GM12878 (cell line): ENCODE data around the gene FBXL19. TPM values are rescaled to one million over a fixed set of nuclear protein-coding genes. Genes with fewer than 3 reads are reported as not detected.

Experiments
- ASH2L ChIP-seq: fragments of 300-600, 200-600 bp; sonication (generic); IDR thresholded peaks from 2 replicates; pipeline ENCODE4 v1.6.1; 2017; ENCODE audit warnings: low read depth, mild to moderate bottlenecking, borderline replicate concordance
- JUNB ChIP-seq: IDR thresholded peaks from 2 replicates; pipeline ENCODE4 v1.6.1; 2016; ENCODE audit warnings: antibody characterized with exemption, mild to moderate bottlenecking
- KLF5 ChIP-seq: fragments of 450-650 bp; IDR thresholded peaks from 2 replicates; pipeline ENCODE4 v1.6.1; 2014; ENCODE audit warnings: mild to moderate bottlenecking; ENCODE audit not compliant: partially characterized antibody
- LARP7 ChIP-seq: fragments of 450-650 bp; IDR thresholded peaks from 2 replicates; pipeline ENCODE4 v1.6.1; 2017; ENCODE audit warnings: mild to moderate bottlenecking
- MTA3 ChIP-seq: IDR thresholded peaks from 2 replicates; pipeline ENCODE4 v1.6.1; 2012; ENCODE audit warnings: low read length, inconsistent platforms, borderline replicate concordance
- PML ChIP-seq: IDR thresholded peaks from 2 replicates; pipeline ENCODE4 v1.6.1; 2012; ENCODE audit warnings: low read length, inconsistent platforms
- POU2F2 ChIP-seq: IDR thresholded peaks from 3 replicates; pipeline ENCODE4 v1.6.1; 2011; ENCODE audit warnings: low read depth, mild to moderate bottlenecking, low read length, borderline replicate concordance
- RUNX3 ChIP-seq: IDR thresholded peaks from 2 replicates; pipeline ENCODE4 v1.6.1; 2012; ENCODE audit warnings: low read length, inconsistent platforms
- SP1 ChIP-seq: IDR thresholded peaks from one replicate; pipeline ENCODE4 v1.6.1; 2011; ENCODE audit warnings: low read depth, low read length
- SUPT20H ChIP-seq: IDR thresholded peaks from 2 replicates; pipeline ENCODE4 v1.6.1; 2011; ENCODE audit warnings: low read depth, mild to moderate bottlenecking, low read length, moderate library complexity, borderline replicate concordance; ENCODE audit not compliant: control insufficient read depth
- TAF1 ChIP-seq: IDR thresholded peaks from 2 replicates; pipeline ENCODE4 v1.6.1; 2011; ENCODE audit warnings: mild to moderate bottlenecking, low read depth, low read length, borderline replicate concordance
- ZNF207 ChIP-seq: fragments of 450-650 bp; IDR thresholded peaks from 2 replicates; pipeline ENCODE4 v1.6.1; 2014; ENCODE audit warnings: antibody characterized with exemption, mild to moderate bottlenecking, borderline replicate concordance
- ZNF217 ChIP-seq: fragments of 450-650 bp; IDR thresholded peaks from 2 replicates; pipeline ENCODE4 v1.6.1; 2017; ENCODE audit warnings: antibody characterized with exemption, mild to moderate bottlenecking
- polyA plus RNA-seq, 11 experiments: library from polyadenylated mRNA; depleted of rRNA in 4 of 11; unstranded in 6 of 11; stranded (reverse) in 5 of 11; fragments of >200 nt; fragmentation: Nextera tagmentation in 4 of 11; fragmentation: Illumina TruSeq in 1 of 11; extraction: Ambion mirVana in 4 of 11; extraction: Trizol in 1 of 11; gene quantifications; 1 replicate in 1 of 11; 2 replicates in 10 of 11; pipeline versions ENCODE4 v1.2.1 to v1.2.3, GENCODE V29; 2011 to 2016; ENCODE audit warnings: inconsistent platforms in 2 of 11, missing spikeins in 2 of 11, low read depth in 1 of 11
- total RNA-seq, 4 experiments: library from RNA; depleted of rRNA in 3 of 4; stranded (reverse); fragments of >200 nt in 3 of 4; fragmentation: Illumina TruSeq in 1 of 4; extraction: Trizol in 1 of 4; gene quantifications; 2 replicates each; pipeline versions ENCODE4 v1.2.1 to v1.2.3, GENCODE V29; 2013 to 2021
- TF ChIP-seq, protein P1 (sequence below): IDR thresholded peaks from 2 replicates; pipeline ENCODE4 v1.6.1; 2012; ENCODE audit warnings: low read depth, low read length, improper control_type of control experiment
- TF ChIP-seq, protein P2 (sequence below): IDR thresholded peaks from 2 replicates; pipeline ENCODE4 v1.6.1; 2012; ENCODE audit warnings: improper control_type of control experiment, low read depth, low read length; ENCODE audit not compliant: insufficient replicate concordance
- TF ChIP-seq, protein P3 (sequence below): fragments of 450-650 bp; IDR thresholded peaks from 2 replicates; pipeline ENCODE4 v1.6.1; 2017; ENCODE audit warnings: mild to moderate bottlenecking
- TF ChIP-seq, protein P4 (sequence below): fragments of 450-650 bp; IDR thresholded peaks from 2 replicates; pipeline ENCODE4 v1.6.1; 2016; ENCODE audit warnings: mild to moderate bottlenecking
- TF ChIP-seq, protein P5 (sequence below): fragments of 450-650 bp; conservative IDR thresholded peaks from 2 replicates; pipeline ENCODE4 v1.6.1; 2017; ENCODE audit warnings: mild to moderate bottlenecking, moderate library complexity

Gene FBXL19
- total and polyA plus RNA-seq, 10 of the 15 experiments (the other 5 are each of a cell fraction or from before 2014, with no cell fraction given), result 0.02 to 32.1 (median 6.8) TPM; not detected in 1

DNA sequence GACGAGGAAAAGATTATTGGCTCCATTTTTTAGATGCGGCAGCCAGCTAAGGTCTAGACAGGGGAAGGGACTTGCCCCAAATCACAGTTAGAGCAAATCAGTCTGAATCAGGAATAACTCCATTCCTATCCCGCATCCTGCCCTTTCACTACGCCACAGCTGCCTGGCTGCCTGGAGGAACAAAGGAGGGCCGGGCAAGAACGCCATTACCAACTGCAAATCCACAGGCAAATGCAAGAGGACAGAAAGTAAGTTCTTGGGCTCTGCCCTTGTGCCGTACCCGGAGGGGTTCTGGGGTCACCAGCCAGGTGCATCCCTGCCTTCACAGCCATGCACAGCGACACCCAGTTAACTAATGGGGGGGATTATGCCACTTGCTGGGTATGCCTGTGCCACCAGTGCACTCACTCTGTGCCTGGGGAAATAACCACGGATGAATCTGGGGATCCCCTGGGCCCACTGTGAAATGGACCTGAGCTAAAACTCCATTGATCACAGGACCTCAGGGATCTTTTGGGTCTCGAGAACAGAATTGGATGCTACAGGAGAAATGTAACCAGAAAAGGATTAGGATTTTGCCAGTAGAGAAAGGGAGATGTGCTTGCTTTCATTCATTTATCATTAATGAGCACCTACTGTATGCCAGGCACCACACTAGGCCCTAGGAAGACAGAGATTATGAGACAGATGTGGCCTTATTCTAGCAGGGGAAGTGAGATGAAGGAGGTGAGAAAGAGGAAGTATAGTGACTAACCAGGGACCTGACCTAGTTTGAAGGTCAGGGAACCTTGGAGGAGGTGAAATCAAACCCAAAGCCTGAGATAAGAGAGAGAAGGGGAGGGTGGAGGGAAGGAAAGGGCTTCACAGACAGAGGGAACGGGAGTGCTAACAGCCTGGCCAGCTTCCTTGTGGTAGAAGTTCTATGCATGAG is 47.2 kb upstream of the FBXL19 start (continued):
- TF ChIP-seq, protein P1, sequence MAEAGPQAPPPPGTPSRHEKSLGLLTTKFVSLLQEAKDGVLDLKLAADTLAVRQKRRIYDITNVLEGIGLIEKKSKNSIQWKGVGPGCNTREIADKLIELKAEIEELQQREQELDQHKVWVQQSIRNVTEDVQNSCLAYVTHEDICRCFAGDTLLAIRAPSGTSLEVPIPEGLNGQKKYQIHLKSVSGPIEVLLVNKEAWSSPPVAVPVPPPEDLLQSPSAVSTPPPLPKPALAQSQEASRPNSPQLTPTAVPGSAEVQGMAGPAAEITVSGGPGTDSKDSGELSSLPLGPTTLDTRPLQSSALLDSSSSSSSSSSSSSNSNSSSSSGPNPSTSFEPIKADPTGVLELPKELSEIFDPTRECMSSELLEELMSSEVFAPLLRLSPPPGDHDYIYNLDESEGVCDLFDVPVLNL, result no peak
- TF ChIP-seq, protein P2, sequence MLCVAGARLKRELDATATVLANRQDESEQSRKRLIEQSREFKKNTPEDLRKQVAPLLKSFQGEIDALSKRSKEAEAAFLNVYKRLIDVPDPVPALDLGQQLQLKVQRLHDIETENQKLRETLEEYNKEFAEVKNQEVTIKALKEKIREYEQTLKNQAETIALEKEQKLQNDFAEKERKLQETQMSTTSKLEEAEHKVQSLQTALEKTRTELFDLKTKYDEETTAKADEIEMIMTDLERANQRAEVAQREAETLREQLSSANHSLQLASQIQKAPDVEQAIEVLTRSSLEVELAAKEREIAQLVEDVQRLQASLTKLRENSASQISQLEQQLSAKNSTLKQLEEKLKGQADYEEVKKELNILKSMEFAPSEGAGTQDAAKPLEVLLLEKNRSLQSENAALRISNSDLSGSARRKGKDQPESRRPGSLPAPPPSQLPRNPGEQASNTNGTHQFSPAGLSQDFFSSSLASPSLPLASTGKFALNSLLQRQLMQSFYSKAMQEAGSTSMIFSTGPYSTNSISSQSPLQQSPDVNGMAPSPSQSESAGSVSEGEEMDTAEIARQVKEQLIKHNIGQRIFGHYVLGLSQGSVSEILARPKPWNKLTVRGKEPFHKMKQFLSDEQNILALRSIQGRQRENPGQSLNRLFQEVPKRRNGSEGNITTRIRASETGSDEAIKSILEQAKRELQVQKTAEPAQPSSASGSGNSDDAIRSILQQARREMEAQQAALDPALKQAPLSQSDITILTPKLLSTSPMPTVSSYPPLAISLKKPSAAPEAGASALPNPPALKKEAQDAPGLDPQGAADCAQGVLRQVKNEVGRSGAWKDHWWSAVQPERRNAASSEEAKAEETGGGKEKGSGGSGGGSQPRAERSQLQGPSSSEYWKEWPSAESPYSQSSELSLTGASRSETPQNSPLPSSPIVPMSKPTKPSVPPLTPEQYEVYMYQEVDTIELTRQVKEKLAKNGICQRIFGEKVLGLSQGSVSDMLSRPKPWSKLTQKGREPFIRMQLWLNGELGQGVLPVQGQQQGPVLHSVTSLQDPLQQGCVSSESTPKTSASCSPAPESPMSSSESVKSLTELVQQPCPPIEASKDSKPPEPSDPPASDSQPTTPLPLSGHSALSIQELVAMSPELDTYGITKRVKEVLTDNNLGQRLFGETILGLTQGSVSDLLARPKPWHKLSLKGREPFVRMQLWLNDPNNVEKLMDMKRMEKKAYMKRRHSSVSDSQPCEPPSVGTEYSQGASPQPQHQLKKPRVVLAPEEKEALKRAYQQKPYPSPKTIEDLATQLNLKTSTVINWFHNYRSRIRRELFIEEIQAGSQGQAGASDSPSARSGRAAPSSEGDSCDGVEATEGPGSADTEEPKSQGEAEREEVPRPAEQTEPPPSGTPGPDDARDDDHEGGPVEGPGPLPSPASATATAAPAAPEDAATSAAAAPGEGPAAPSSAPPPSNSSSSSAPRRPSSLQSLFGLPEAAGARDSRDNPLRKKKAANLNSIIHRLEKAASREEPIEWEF, result no peak
- TF ChIP-seq KLF5 (no peak), ASH2L (no peak), MTA3 (peak; percentile 60; the same call in 1 of the 2 replicates), ZNF217 (peak; percentile 82), LARP7 (peak; percentile 68; the same call in 1 of the 2 replicates), SUPT20H (no peak), PML (0 out of 2 replicates have a peak, but pooled peaks have one; percentile 46), TAF1 (no peak), POU2F2 (0 out of 3 replicates have a peak, but pooled peaks have one; percentile 14), SP1 (no peak), JUNB (no peak), RUNX3 (peak; percentile 42; the same call in 1 of the 2 replicates), ZNF207 (no peak)
- TF ChIP-seq, protein P3, sequence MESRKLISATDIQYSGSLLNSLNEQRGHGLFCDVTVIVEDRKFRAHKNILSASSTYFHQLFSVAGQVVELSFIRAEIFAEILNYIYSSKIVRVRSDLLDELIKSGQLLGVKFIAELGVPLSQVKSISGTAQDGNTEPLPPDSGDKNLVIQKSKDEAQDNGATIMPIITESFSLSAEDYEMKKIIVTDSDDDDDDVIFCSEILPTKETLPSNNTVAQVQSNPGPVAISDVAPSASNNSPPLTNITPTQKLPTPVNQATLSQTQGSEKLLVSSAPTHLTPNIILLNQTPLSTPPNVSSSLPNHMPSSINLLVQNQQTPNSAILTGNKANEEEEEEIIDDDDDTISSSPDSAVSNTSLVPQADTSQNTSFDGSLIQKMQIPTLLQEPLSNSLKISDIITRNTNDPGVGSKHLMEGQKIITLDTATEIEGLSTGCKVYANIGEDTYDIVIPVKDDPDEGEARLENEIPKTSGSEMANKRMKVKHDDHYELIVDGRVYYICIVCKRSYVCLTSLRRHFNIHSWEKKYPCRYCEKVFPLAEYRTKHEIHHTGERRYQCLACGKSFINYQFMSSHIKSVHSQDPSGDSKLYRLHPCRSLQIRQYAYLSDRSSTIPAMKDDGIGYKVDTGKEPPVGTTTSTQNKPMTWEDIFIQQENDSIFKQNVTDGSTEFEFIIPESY, result no peak
- TF ChIP-seq, protein P4, sequence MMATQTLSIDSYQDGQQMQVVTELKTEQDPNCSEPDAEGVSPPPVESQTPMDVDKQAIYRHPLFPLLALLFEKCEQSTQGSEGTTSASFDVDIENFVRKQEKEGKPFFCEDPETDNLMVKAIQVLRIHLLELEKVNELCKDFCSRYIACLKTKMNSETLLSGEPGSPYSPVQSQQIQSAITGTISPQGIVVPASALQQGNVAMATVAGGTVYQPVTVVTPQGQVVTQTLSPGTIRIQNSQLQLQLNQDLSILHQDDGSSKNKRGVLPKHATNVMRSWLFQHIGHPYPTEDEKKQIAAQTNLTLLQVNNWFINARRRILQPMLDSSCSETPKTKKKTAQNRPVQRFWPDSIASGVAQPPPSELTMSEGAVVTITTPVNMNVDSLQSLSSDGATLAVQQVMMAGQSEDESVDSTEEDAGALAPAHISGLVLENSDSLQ, result no peak
- TF ChIP-seq, protein P5, sequence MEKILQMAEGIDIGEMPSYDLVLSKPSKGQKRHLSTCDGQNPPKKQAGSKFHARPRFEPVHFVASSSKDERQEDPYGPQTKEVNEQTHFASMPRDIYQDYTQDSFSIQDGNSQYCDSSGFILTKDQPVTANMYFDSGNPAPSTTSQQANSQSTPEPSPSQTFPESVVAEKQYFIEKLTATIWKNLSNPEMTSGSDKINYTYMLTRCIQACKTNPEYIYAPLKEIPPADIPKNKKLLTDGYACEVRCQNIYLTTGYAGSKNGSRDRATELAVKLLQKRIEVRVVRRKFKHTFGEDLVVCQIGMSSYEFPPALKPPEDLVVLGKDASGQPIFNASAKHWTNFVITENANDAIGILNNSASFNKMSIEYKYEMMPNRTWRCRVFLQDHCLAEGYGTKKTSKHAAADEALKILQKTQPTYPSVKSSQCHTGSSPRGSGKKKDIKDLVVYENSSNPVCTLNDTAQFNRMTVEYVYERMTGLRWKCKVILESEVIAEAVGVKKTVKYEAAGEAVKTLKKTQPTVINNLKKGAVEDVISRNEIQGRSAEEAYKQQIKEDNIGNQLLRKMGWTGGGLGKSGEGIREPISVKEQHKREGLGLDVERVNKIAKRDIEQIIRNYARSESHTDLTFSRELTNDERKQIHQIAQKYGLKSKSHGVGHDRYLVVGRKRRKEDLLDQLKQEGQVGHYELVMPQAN, result peak; percentile 20; the same call in 1 of the 2 replicates
